GM19351 (cell line): ENCODE measurements around the gene MLLT11.

ENCODE experiments used
- ATAC-seq: cut with Tn5 transposase; IDR thresholded peaks from one replicate; pipeline ENCODE4 v1.9.1; 2021; ENCODE audit warnings: mild to moderate bottlenecking, moderate library complexity; ENCODE audit not compliant: unreplicated experiment

MLLT11 gene, protein sequence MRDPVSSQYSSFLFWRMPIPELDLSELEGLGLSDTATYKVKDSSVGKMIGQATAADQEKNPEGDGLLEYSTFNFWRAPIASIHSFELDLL

DNA sequence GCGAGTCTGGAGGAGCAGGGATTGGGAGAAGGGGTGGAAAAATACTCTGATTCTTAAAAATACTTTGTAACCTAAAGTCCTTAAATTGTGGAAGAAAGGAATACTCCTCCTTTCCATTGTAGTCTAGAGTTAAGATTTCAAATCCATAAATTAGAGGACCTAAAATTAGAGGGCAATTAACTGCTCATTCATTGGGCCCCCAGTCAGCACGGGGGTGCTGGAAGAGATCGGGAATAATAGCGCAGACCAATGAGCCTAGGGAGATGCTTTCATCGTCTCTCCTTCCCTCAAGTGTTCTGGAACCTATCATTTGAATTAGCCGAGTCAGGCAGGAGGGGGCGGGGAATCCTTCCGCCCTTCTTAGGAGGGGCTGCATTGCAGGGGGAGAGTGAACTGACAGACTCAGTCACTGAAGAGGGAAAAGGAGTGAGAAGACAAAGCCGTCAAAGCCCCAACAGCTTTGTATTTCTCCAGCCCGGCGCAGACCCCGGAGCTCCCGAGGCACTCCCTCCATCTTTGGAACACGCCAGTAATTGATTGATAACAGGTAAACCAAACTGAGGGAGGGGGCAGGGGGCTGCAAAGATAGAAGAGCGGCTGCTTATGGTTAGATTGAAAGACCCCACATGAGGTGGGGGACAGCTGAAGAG is at the start of gene MLLT11:
Gene MLLT11, plus strand, starts transcription at position 391 of the 650 bp plus-strand sequence. CDS start 6,828 bp downstream, outside the sequence.
- no peak for ATAC-seq

DNA sequence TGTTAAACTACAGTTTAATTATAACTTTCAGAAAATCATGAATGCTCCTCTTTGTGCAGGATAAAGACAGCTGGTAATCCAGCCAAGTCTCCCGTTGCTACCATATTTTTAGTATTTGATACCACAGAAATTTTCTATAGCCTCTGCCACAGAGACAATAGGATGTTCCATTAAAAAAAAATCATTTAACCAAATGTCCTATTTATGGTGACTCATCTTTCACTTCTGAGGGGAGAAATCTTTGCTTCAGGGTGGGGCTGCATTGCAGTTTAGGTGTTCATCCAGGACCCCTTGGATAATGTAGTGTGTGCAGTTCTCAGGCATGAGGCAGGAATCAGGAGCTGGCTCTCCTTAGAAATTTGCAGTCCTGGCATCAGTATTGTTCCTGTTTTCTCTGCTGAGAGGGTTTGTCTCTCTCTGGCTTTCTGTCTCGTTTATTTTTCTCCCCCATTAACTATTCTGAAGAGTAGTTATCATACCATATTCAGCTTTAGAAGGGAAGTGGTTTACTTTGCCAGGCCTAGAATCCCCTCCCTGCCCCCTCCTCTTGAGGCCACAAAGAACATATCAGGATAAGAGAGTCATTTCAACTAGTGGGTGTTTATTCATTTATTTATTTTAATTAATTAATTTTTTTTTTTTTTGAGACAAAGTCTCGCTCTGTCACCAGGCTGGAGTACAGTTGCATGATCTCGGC is 48.9 kb upstream of the MLLT11 start:
- ATAC-seq, result no peak

DNA sequence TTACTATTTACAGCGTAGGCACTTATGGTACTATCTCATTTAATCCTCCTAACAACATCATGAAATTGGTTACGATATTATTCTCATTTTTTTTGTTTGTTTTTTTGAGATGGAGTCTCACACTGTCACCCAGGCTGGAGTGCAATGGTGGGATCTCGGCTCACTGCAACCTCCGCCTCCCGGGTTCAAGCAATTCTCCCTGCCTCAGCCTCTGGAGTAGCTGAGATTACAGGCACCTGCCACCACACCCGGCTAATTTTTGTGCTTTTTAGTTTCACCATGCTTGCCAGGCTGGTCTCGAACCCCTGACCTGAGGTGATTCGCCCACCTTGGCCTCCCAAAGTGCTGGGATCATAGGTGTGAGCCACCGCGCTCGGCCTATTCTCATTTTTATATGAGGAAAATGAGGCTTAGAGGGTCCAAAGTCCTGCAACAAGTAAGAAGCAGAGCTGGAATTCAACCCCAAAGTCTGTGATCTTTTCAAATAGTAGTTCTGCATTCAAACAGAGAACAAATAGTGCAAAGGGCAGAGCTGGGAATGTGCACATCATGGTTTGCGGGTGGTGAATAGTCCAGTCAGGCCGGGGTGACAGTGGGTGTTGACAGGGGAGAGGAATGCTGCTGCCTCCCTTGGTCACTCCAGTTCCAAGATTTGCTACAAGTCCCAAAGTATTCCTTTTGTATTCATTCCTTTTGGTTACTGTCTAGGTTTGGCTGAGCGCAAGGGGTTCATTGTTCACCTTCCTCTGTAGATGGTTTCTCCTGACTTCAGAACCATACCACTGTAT is 47.3 kb upstream of the MLLT11 start:
- ATAC-seq, result no peak

DNA sequence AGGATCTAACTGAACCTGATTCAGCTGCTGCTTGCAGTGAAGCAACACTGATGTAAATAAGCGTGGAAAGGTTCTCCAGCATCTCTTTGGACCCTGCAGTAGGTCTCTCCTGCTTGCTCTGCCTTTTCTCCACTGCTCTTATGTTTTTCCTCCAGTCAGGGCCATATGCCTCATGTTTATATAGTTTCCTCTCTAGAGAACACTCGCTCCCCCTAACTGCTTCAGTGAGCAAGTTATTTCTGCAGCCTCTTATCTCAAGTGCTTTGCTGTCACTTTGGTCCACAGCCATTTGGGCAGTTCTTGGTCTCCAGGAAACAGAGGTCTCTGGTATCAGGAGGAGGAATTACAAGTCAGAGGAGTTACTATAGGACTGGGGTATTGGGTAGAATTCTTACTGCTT is 46.7 kb upstream of the MLLT11 start:
- no peak for ATAC-seq

DNA sequence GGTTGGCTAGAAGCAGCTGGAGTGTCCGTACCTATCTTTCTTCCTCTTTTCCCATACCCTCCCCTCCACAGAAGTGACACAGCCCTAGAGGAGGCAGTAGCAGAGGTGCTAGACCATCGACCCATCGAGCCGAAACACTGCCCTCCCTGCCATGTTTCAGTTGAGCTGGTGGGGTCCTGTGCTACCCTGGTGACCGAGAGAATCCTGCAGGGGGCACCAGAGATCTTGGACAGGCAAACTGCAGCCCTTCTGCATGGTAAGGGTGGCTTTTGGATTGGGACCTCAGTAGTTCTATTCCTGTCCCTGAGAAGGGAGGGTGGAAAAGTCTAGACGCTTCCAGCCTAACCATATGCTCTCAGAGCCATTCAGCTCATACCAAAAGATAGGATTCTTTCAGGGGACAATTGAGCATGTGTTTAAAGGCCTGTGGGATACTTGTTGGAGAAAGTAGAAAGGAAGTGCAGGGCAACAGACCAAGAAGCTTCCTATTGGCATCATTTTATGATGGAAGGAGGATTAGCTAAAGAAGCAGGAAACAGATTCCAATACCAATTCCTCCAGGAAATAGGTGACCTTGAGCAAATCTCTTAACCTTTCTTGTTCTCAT is 35.6 kb upstream of the MLLT11 start:
- no peak for ATAC-seq

DNA sequence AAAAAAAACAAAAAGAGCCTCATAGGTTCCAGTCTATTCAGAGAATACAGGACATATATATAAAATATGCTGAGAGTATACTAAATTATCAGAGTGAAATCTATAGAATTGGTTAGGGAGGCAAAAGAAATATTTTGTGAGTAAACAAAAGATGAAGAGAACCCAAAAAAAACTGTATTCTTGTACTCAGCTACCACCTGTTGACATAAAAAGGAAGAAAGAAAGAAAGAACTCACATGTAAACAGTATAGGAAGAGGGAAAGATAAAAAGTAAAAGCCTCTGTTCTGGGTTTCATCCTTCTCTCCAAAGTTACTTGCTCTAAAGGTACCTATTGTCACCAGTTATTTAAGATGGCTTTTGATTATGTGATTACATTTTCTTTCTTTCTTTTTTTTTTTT is 33.7 kb upstream of the MLLT11 start:
- no peak for ATAC-seq

DNA sequence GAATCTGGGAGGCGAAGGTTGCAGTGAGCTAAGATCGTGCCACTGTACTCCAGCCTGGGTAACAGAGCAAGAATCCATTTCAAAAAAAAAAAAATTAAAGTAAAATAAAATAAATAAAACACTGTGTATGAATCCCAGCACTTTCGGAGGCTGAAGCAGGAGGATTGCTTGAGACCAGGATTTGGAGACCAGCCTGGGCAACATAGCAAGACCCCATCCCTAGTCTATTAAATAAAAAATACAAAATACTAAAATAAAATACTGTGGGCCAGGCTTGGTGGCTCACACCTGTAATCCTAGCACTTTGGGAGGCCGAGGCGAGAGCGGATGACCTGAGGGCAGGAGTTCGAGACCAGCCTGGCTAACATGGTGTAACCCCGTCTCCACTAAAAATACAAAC is 28.0 kb upstream of the MLLT11 start:
- no peak for ATAC-seq

DNA sequence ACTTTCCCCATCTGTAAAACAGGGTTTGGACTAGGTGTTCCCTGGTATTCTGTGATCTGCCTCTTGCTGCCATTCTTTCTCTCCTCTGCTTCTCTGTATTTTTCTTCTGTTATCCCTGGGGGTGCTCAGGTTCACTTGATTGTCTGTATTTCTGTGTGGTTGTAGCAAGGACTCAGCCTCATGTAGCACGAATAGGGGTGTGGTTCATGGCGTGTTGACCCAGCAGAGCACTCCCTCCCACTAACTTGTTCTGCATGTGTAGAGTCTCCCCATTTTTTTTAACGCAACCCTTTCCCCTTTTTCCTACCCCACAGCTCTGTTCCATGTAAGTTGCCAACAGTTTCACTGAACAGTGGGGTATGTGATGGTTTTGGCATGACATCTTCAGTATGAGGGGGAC is 25.0 kb upstream of the MLLT11 start:
- no peak for ATAC-seq

DNA sequence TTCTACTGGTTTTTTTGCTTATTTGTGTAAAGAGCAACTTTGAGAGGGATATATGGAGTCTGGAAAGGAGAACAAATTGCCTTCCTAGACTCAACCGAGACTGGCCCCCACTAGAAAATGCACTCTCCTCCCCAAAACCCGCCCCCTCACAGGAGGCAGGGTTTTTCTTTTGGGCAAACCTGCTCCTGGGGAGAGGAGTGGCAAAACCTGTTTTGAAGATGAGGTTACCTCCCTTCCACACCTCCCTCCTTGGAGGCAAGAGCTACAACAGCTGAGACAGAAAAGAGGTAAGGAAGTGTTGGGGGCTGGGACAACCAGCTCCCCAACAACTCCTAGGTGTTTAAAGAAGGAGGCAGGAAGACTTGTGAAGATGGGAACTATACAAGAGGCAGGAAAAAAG is 23.8 kb upstream of the MLLT11 start, which contains the start of gene BNIPL:
Gene BNIPL, plus strand, starts transcription at position 231 of the 400 bp plus-strand sequence. Its CDS starts 140 bp downstream, at position 371.
- no peak for ATAC-seq

DNA sequence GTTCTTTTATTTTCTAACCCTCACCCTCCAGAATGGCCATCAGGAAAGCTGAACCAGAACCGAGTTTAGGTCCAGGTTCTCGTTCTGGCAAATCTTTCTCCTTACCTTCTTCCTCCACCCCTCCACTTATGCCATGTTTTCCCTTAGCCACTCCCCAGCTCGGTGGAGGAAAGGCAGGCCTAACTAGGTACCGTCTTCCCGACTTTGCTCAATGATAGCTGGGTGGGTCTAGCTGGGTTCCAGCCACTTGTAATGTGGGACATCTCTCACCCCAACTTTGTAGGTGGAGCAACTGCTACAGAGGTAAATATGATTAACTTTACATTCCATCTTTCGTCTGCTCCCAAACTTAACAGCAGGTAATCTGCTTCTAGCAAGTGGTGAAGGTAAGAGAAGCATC is 23.2 kb upstream of the MLLT11 start:
- no peak for ATAC-seq

DNA sequence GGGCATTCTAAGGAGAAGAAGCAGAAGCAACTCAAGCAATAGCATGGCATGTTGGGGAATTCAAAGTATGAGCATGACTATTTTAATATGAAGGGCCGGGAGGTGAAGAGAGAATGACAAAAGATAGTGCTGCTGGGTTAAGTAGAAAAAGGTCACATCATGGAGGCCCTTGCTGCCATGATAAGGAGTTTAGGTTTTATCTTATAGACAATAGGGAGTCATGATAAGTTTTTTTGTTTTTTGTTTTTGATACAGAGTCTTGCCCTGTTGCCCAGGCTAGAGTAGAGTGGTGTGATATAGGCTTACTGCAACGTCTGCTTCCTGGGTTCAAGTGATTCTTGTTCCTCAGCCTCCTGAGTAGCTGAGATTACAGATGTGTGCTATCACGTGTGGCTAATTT is 20.7 kb upstream of the MLLT11 start:
- ATAC-seq, result no peak

DNA sequence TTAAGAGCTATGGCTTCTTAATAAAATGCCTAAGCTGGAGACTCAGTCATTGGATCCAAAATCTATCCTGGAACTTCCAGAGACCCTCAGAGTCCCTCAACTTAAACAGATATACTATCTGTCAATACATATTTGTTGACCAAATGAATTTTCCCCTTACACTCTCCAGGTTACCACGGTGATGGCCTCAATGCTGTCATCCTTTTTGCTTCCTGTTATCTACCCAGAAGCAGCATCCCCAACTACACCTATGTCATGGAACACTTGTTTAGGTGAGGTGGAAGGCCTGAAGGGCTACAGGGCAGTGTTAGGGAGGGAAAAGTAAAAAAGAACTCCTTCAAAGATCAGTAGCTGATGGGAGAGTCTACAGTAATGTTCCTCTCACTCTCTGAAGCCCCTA is 17.0 kb upstream of the MLLT11 start:
- ATAC-seq, result no peak

DNA sequence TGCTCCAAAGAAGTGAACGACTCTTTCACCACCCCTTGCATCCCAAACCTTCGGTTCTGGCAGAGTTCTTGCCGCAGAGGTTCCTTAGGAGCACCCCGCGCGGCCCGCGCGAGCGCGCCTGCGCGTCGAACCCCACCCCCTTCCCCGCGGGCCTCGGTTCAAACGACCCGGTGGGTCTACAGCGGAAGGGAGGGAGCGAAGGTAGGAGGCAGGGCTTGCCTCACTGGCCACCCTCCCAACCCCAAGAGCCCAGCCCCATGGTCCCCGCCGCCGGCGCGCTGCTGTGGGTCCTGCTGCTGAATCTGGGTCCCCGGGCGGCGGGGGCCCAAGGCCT is 12.6 kb upstream of the MLLT11 start, which contains the start of gene C1orf56:
Gene C1orf56, plus strand, starts transcription at position 161 of the 334 bp plus-strand sequence. Its CDS starts 97 bp downstream, at position 258.
- peak; percentile 53 for ATAC-seq

DNA sequence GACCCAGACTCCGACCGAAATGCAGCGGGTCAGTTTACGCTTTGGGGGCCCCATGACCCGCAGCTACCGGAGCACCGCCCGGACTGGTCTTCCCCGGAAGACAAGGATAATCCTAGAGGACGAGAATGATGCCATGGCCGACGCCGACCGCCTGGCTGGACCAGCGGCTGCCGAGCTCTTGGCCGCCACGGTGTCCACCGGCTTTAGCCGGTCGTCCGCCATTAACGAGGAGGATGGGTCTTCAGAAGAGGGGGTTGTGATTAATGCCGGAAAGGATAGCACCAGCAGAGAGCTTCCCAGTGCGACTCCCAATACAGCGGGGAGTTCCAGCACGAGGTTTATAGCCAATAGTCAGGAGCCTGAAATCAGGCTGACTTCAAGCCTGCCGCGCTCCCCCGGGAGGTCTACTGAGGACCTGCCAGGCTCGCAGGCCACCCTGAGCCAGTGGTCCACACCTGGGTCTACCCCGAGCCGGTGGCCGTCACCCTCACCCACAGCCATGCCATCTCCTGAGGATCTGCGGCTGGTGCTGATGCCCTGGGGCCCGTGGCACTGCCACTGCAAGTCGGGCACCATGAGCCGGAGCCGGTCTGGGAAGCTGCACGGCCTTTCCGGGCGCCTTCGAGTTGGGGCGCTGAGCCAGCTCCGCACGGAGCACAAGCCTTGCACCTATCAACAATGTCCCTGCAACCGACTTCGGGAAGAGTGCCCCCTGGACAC is 12.1 kb upstream of the MLLT11 start:
- ATAC-seq, result peak; percentile 74

DNA sequence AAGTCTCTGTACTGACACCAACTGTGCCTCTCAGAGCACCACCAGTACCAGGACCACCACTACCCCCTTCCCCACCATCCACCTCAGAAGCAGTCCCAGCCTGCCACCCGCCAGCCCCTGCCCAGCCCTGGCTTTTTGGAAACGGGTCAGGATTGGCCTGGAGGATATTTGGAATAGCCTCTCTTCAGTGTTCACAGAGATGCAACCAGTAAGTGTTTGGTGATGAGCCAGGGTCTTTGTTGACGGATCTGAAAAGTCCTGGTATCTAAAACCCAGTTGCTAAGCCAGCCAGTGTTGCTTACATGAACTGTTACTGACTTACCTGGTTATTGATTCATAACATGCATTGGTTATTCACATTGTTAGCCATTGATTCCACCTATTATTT is 11.6 kb upstream of the MLLT11 start:
- ATAC-seq, result no peak

DNA sequence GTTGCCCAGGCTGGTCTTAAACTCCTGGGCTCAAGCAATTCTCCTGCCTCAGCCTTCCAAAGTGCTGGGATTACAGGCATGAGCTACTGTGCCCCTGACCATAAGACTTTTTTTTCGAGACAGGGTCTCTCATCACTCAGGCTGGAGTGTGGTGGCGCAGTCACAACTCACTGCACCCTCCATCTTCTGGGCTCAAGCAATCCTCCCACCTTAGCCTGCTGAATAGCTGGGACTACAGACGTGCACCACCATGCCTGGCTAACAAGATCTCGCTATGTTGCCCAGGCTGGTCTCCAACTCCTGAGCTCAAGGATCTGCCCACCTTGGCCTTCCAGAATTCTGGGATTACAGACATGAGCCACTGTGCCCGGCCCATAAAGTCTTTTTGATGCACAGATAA is 10.7 kb upstream of the MLLT11 start:
- ATAC-seq, result no peak

DNA sequence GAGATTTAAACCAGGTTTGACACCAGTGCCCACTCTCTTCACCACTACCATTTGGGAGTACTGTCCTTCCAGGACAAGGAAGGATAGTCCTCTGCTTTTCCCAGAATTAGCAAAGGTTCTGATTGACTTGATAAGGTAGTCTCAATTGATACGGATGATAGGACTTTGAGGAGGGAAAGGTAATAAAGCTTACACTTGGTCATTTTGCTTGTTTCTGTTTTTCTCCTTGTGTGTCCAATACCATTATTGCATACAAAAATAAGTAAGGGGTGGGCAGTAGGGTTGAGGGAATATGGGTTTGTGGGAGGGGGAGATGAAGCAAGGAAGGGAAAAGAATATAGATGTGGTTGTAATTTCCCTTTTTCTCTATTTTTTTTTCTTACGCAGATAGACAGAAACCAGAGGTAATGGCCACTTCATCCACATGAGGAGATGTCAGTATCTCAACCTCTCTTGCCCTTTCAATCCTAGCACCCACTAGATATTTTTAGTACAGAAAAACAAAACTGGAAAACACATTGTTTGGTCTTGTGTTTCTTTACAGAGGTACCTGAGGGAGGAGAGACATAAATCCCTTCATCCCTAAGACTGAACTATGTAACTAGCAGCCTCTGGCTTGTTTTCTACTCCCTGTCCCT is 10.0 kb upstream of the MLLT11 start:
- no peak for ATAC-seq

DNA sequence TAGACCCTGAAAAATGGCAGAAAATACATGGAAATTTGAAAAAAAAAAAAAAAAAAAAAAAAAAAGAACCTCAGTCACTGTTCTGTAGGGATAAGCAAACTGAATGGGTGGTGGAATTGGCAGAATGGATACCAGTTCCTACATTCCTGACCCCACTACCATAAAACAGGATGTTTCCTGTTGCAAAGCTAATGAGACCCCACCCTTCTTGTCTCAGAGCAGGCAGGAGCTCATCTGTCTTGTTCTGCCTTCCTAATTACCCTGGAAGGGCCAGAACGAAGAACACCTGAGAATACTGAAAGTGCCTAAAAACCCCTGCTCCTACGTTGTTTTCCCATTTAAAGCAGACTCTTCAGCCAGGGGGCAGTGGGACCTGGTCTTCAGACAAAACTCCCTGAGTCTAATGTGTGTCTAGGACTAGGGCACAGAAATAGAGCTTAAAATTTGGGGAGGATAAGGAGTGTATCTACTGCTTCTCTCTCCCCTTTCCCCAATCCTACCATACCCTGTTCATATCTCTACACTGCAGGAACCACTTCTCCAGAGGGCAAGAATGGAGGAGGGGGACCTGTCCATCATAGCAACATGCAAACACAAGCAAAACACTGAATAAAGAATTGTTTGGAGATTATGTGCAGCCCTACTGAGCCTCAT is 8.7 kb upstream of the MLLT11 start:
- ATAC-seq, result no peak

DNA sequence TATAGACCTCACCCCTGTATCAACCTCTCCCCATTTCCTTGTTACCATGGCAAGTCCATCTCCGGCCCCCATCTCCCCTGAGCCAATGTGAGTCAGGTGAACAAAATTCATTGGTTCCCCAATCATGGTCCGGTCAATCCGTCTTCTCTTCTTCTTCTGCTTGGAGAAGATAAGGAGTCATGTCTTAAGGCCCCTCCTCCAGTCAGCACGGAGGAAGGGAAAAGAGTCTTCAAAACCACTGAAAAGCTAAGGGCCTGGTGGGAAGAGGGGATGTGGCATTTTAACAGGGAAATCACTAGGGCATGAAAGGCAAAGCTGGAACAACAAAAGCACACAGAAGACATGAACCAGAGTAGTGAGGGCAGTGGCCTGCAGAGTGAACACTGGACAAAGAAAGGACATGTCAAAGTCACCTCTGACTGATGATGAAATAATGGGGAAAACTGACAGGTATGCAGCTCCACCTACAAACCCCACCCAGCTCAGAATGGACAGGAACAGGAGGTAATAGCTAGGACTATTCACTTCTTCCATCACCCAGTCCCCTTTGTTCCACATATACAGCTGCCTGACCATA is 5.1 kb upstream of the MLLT11 start:
- no peak for ATAC-seq
